ENCODE data around the gene JPH4.

- no peak for TF ChIP-seq CTCF (IDR thresholded peaks at IDR 0.05; ENCODE audit: extremely low read depth in 1 of 2, insufficient read depth in 1 of 2, low read depth in 1 of 2, low read length in 2 of 2)
- TF ChIP-seq POLR2A (IDR thresholded peaks at IDR 0.05; ENCODE audit: low read depth, low read length): no peak
- no peak for TF ChIP-seq EZH2 (IDR thresholded peaks at IDR 0.05; ENCODE audit: borderline replicate concordance, low read depth, low read length, severe bottlenecking)
- TF ChIP-seq POLR2AphosphoS5 (IDR thresholded peaks at IDR 0.05; ENCODE audit: insufficient read depth, low read depth, low read length): no peak
- TF ChIP-seq FOS (IDR thresholded peaks at IDR 0.05; ENCODE audit: borderline replicate concordance, insufficient read depth, low read length): no peak
- no peak for TF ChIP-seq MYC (IDR thresholded peaks at IDR 0.05; ENCODE audit: low read depth, low read length)
- no peak for TF ChIP-seq MAX (IDR thresholded peaks at IDR 0.05; ENCODE audit: insufficient read depth, insufficient read length)
These were observed 21.1 kb downstream of the JPH4 start for GRCh38 chr14:23557521-23557920.
